ENCODE measurements around the gene NFIL3.

GRCh38 chr9:91405343-91406077 is 18.1 kb downstream of the NFIL3 start:
- no peak for TF ChIP-seq POLR2A (IDR thresholded peaks at IDR 0.05)
- TF ChIP-seq CTCF (IDR thresholded peaks at IDR 0.05): no peak
